EH (cell line): ENCODE measurements around the gene WTIP.
"Not testable (repeated sequence)": the region's sequence is repeated elsewhere in the genome, so short reads cannot be mapped to it uniquely, and the experiment has no call there.

Source experiments
- DNase-seq: peaks from one replicate; pipeline ENCODE4 v3.0.0-alpha.2; 2015; ENCODE audit warnings: low read depth

WTIP gene

DNA sequence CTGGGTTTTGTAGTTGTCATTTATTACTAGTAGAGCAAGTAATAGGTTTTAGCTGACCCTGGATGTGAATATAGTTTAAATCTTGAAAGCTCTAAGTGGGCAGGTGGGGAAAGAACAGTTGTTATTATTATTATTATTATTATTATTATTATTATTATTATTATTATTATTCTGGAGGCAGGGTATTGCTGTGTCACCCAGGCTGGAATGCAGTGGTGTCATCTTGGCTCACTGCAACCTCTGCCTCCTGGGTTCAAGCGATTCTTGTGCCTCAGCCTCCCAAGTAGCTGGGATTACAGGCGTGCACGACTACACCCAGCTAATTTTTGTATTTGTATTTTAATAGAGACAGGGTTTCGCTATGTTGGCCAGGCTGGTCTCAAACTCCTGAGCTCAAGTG, 3.1 kb upstream of the WTIP start:
- DNase-seq, result not testable (repeated sequence)

DNA sequence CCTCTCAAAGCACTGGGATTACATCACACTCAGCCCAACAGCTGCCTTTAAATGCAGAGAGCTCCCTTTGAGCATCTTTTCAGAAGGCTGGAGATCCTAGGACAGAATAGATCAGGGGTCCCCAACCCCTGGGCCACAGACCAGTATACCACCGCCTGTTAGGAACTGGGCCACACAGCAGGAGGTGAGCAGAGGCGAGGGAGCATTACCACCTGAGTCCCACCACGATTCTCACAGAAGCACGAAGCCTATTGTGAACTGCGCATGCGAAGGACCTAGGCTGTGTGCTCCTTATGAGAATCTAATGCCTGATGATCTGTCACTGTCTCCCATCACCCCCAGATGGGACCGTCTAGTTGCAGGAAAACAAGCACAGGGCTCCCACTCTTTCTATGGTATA, 2.2 kb upstream of the WTIP start:
- DNase-seq, result no peak

DNA sequence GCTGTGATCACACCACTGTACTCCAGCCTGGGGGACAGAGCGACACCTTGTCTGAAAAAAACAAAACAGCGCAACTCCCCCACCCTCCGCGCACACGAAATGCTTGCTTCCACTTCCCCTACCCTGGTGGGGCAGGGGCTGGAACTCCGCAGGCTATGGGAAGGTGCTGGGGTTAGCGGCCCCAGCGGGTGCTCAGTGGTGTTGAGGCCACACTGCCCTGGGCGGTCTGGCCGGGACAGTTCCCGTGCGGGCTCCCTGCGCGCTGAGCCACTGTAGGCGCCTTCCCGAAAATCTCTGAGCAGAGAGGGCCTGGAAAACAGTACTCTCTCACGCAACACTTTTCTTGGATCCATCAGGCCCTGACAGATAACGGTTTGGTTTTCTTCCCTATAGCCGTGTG, 1.1 kb upstream of the WTIP start:
- DNase-seq, result no peak

DNA sequence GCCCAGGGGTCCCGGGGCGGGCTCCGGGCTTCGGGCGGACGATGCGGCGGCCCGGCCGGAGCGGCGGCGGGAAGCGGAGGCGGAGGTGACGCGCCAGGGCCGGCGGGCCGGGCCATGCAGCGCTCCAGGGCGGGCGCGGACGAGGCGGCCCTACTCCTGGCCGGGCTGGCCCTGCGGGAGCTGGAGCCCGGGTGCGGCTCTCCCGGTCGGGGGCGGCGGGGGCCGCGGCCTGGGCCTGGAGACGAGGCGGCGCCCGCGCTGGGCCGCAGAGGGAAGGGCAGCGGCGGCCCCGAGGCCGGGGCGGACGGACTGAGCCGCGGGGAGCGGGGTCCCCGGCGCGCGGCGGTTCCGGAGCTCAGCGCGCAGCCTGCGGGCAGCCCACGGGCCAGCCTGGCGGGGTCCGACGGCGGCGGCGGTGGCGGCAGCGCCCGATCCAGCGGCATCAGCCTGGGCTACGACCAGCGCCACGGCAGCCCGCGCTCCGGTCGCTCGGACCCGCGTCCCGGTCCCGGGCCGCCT, 362 bp downstream of the WTIP start:
- peak; percentile 64 for DNase-seq

DNA sequence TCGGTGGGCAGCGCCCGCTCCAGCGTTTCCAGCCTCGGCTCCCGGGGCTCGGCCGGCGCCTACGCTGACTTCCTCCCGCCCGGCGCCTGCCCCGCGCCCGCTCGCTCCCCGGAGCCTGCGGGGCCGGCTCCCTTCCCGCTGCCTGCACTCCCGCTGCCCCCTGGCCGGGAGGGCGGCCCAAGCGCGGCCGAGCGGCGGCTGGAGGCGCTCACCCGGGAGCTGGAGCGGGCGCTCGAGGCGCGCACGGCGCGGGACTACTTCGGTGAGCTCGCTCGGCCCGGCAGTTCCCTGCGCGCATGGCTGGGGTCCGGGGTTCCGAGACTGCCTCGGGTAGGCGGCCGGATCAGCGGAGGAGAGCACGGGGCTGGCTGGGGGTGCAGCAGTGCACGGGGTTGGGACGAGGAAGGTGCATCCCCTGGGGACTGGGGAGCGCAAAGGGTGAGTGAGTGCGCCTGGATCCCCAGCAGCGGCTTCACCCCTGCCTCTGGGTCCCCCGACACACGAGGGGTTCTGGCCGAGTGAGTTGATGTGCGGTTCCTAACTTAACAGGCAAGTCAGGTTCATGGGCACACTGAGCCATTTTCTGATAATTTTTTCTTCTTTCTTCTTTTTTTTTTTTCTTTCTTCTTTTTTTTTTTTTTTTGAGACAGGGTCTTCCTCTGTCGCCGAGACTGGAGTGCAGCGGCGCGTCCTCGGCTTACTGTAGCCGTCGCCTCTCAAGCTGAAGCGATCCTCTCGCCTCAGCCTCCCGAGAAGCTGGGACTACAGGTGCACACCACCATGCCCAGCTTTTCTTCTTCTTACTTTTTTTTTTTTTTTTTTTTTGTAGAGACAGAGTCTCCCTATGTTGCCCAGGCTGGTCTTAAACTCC, 1.1 kb downstream of the WTIP start:
- peak; percentile 42 for DNase-seq

DNA sequence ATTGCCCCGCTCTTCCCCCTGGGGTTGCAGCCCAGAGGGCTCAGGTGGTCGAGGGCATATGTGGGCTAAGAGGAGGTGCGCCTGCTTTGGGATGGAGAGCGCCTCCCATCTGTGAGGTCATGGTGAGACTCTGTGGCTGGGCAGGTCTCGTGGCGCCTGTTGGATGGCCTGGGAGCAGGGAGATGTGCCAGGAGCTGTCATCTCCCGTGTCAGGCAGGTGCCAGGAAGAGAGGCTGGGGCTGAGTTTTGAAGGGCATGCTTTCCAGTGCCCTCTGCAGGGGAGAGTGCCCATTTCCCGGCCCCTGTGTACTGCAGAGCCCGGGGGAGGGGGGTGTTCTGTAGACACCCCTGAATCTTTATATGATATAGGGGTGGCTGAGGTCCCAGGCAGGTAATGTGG, 2.8 kb downstream of the WTIP start:
- DNase-seq, result no peak

DNA sequence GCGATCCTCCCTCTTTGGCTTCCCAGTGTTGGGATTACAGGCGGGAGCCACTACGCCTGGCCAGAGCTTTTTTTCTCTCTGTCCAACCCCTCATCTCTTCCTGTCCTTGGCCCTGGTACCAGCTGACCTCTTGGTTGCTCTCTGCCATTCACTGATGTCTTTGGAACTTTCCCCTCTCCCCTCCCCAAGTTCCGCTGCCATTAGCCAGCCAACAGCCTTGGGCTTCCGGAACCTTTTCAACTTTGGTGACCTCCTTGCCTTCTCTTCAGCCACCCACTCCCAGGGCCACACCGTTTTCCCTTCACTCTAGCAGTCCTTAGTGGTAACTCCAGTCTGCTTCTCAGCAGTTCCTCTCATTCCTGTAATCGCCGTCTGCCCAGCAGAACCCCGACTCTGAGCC, 4.3 kb downstream of the WTIP start:
- DNase-seq, result no peak

DNA sequence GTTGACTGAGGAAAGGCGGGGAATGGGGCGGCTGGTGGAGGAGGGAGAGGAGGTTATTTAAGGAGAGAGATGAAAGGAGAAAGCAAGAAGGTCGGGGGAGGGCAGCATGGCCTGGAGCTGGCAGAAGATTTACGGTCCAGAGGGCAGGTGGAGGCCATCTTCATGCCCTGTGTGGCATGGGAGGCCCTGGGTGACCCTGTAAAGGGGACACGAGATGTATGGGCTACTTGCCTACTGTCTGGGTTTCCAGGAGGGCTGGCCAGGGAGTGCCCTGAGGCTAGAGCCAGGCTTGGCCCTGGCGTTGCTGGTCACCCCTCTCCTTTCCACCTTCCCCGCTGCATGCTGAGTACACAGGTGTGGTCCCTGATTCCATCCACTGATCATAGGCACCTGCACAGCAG, 6.1 kb downstream of the WTIP start:
- DNase-seq, result no peak

DNA sequence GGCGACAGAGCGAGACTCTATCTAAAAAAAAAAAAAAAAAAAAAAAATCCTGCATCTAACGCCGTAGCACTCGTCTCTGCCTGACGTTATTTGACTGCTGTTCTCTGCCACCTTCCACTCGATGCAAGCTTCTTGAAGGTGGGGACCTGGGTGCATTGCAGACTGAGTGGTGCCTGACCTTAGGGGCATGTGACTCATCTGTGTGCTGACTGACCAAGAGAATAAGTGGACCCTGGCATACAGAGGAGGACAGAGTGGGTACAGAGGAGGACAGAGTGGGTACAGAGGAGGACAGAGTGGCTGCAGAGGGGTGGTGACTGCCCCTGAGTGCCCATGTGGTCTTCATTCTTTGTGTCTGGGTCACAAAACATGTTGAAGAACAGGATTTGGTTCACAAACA, 7.6 kb downstream of the WTIP start:
- no peak for DNase-seq

DNA sequence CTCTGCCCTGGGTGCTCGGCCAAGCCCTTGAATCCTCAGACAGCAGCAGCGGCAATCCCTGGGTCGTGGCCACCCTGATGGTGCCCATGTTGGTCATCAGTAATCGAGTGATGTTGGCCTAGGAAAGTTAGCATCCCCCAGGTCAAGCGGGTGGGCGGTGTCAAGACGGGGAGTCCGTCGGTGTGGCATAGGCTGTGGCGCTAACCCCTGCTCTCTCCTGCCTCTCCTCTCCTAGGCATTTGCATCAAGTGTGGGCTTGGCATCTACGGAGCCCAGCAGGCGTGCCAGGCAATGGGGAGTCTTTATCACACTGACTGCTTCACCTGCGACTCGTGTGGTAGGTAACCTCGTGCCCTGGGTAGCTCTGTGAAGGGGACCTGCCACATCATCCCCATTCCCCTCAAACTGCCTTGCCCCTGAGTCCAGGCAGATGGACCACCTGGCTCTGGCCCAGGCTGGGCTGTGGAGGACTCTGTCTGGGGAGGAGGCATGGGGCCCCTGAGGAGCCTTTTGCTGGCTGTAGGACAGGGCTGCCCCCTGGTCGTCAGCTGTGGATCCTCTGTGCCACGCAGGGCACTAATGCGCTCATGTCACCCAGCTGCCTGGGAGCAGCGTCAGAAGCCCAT, 8.7 kb downstream of the WTIP start:
- DNase-seq, result no peak

DNA sequence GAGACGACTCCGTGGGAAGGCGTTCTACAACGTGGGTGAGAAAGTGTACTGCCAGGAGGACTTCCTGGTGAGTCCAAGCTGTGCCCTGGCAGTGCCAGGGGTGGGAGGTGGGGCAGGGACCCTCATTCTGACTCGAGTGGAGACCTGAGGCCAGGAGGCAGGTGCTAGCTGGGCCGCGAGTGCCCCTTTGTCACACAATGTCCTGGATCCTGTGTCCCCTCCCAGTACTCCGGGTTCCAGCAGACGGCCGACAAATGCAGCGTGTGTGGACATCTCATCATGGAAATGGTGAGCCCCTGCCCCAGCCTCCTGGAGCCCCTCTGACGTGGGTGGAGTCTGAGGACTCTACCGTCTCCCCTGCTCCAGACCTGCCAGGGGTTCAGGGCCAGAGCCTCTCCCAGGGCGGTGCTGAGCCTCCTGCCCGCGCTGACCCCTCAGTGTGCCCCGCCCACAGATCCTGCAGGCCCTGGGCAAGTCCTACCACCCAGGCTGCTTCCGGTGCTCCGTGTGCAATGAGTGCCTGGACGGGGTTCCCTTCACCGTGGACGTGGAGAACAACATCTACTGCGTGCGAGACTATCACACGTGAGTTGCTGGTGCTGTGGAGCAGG, 11.6 kb downstream of the WTIP start:
- no peak for DNase-seq

DNA sequence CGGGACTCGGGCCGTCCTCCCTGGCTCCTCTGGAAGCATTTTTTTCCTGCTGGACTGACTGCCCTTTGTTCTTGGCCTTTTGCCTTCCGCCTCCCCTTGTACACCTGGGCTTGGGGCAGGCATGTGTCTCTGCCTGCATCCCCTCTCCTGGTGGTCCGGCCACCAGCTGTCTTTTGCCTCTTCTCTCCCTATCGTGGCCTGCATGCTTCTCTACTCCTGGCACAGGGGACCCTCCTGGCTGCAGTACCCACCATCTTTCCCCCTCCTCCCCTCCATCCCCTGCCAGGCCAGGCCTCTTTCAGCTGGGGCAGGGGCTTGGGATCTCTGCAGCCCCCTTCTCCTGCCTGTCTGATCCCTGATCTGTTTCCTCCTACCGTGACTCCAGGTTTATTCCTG, 12.1 kb downstream of the WTIP start:
- no peak for DNase-seq

DNA sequence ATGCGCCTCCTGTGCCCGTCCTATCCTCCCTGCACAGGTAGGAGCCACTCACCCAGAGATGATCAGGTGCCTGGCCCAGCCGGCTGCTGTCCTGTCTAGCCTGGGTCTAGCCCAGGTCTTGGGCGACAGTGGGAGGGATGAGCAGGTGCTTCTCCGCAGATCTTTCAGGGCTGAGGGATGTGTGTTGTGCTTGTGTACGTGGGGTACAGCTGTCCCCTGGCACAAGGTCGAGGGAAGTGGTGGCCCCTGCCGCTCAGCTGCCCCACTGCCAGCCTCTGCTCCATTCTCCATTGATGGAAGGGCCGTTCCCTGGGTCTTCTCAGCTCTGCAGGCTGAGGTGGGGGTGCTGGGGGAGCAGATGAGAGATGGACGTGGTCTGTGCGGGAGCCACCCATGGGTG, 13.0 kb downstream of the WTIP start:
- DNase-seq, result no peak

DNA sequence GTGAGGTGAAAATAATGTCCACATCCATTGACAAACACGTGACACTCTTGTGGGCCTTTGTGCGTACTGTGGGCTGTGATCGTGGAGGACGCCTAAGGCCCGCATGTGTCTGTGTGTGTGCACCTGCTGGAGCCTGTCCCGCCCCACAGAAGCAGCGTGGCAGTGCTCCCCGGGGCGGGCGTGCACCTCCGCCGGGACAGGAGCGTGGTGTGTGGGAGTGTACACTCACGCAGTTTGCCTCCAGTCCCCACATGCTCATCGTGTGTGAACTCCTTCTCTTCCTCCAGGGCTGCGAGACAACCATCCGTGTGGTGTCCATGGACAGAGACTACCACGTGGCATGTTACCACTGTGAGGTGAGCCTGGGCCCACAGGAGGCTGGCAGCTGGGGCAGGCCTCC, 13.9 kb downstream of the WTIP start:
- no peak for DNase-seq

DNA sequence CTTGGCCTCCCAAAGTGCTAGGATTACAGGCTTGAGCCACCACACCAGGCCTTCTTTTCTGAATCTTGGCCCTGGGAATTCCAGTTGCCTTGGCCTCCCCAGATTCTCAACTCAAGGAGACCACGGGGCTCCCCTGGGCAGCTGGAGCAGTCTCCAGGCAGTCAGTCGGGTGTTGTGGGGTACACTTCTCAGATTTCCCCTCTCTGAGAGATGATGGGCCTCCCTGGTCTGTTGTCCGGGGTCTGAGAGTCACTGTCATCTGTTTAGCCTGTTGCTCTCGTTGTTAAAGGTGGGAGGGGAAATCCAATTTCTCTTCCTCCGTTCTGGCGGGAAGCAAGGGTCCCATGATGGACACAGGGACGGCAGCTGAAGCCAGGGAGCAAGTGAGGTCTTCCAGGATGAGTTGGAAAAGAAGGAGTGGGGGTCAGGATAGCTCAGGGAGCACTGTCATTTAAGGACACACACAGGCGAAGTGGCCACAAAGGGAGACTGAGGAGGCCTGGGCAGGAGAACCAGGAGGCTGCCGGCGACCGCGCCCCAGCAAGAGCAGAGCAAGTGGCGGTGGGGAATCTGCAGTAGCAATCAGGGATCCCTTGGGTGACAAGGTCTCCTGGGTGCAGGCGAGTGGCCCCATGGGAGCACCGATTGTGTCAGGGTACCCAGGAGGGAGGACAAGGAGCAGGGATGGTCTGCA, 15.7 kb downstream of the WTIP start:
- no peak for DNase-seq

DNA sequence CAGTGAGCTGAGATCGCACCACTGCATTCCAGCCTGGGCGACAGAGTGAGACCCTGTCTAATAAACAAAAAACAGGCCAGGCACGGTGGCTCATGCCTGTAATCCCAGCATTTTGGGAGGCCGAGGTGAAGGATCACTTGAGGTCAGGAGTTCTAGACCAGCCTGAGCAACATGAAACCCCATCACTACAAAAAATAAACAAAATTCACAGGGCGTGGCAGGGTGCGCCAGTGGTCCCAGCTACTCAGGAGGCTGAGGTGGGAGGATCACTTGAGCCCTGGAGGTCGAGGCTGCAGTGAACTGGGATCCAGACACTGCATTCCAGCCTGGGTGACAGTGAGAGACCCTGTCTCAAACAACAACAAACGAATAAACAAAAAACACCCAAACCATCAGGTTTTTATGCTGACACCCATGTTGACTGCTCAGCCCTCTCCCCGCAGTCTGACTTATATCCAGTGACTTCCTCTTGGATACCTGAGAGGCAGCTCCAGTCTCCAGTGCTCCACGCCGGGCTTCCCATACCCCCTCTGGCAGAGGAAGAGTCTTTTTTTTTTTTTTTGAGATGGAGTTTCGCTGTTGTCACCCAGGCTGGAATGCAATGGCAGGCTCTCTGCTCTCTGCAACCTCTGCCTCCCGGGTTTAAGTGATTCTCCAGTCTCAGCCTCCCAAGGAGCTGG, 17.7 kb downstream of the WTIP start:
- DNase-seq, result no peak

DNA sequence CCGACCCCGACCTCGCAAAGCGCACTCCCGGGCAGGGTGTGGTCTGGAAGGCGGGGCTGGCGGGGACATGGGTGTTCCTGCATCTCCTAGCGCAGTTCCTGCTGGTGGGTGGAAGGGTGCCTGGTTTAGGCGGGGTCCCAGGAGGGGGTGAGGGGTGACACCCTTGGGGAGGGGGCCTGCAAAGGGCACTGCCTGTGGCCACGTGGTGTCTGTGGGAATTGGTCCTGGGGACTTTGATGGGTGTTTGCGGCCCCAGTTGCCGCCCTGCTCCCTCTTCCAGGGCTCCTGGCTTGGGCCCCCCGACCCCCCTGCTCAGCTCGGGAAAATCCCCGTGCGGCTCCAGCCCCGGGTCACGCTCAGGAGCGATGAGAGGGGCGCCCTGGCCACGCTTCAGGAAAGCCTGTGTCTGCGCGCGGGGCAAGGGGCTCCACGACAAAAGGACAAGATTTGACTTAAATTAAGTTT, 19.1 kb downstream of the WTIP start:
- DNase-seq, result no peak

DNA sequence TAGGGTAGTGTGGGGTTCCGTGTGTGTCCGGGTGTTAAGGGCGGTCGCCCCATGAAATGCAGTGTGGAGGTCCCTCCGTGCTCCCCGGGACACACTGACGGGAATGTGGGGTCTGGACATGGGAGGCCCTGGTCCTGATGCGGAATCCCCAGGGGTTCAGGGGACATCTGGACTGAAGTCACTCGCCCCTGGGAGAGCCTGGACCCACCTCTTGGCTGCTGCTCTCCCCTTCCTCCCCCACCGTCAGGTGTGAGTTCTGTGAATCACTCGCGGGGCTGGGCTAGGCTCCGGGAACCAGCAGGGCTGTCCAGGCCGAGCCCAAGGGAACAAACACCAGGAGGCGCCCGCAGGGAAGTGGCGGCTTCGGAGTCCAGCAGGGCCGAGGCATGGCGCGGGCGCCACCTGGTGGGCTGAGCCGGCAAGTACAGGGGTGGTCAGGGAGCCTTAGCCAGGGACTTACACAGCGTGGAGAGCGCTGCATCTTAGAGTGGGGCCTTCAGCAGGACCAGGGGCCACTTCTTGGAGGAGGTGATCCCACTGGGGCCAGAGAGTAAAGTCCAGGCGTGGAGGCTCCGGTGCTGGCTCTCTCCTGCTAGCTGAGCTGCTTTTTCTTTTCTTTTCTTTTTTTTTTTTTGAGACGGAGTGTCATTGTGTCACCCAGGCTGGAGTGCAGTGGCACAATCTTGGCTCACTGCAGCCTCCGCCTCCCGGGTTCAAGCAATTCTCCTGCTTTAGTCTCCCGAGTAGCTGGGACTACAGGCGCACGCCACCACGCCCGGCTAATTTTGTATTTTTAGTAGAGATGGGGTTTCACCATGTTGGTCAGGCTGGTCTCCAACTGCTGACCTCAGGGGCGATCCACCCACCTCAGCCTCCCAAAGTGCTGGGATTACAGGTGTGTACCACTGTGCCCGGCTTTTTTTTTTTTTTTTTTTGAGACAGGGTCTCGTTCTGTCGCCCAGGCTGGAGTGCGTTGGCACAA, 20.1 kb downstream of the WTIP start:
- peak; percentile 86 for DNase-seq

DNA sequence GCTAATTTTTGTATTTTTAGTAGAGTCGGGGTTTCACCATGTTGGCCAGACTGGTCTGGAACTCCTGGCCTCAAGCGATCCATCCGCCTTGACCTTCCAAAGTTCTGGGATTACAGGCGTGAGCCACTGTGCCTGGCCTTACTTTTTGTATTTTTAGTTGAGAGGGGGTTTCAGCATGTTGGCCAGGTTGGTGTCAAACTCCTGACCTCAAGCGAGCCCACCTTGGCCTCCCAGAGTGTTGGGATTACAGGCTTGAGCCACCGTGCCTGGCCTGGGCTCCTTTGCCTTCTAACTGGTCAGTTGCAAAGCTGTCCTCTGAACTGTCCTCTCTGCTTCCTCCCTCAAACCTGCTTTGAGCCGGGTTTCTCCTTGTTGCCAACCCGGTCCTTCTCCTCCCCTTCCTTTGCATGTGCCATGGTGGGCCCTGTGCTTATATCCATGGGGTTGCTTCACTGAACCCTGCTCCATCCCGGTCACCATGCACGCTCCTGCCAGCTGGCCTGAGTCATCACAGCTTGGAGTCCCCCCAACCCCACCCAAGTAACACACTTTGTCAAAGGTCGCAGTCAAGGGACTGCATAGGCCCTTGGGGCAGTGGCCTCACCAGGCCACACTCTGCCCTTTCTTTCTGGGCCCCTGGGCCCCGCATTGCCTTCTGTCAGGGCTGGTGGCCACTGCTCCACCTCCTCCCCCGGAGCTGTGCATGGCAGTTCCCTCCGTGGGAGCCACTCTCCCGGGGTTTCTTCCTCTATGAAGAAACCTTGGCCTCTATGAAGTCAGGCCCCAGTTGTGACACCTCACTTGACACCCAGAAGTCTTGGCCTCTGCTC, 21.2 kb downstream of the WTIP start:
- DNase-seq, result peak; percentile 36
